HL-60 (cell line): ENCODE measurements around the gene MAP3K4.

Experiments used
- POLR2AphosphoS5 ChIP-seq: IDR thresholded peaks from 2 replicates; pipeline ENCODE4 v1.6.1; 2012; ENCODE audit warnings: low read depth
- SPI1 ChIP-seq: IDR thresholded peaks from 2 replicates; pipeline ENCODE4 v1.6.1; 2012; ENCODE audit warnings: low read depth, mild to moderate bottlenecking, borderline replicate concordance
- TF ChIP-seq, protein P1 (sequence below): IDR thresholded peaks from one replicate; pipeline ENCODE4 v1.5.1; 2011; ENCODE audit warnings: low read length, control low read depth, inconsistent platforms; ENCODE audit not compliant: insufficient read depth
- TF ChIP-seq, protein P2 (sequence below): IDR thresholded peaks from 2 replicates; pipeline ENCODE4 v1.6.1; 2012; ENCODE audit warnings: low read depth; ENCODE audit not compliant: insufficient replicate concordance

GRCh38 chr6:161073930-161074329 is 82.4 kb downstream of the MAP3K4 start:
- TF ChIP-seq, protein P1, sequence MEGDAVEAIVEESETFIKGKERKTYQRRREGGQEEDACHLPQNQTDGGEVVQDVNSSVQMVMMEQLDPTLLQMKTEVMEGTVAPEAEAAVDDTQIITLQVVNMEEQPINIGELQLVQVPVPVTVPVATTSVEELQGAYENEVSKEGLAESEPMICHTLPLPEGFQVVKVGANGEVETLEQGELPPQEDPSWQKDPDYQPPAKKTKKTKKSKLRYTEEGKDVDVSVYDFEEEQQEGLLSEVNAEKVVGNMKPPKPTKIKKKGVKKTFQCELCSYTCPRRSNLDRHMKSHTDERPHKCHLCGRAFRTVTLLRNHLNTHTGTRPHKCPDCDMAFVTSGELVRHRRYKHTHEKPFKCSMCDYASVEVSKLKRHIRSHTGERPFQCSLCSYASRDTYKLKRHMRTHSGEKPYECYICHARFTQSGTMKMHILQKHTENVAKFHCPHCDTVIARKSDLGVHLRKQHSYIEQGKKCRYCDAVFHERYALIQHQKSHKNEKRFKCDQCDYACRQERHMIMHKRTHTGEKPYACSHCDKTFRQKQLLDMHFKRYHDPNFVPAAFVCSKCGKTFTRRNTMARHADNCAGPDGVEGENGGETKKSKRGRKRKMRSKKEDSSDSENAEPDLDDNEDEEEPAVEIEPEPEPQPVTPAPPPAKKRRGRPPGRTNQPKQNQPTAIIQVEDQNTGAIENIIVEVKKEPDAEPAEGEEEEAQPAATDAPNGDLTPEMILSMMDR: no peak
- TF ChIP-seq POLR2AphosphoS5: no peak
- TF ChIP-seq SPI1: no peak
- TF ChIP-seq, protein P2, sequence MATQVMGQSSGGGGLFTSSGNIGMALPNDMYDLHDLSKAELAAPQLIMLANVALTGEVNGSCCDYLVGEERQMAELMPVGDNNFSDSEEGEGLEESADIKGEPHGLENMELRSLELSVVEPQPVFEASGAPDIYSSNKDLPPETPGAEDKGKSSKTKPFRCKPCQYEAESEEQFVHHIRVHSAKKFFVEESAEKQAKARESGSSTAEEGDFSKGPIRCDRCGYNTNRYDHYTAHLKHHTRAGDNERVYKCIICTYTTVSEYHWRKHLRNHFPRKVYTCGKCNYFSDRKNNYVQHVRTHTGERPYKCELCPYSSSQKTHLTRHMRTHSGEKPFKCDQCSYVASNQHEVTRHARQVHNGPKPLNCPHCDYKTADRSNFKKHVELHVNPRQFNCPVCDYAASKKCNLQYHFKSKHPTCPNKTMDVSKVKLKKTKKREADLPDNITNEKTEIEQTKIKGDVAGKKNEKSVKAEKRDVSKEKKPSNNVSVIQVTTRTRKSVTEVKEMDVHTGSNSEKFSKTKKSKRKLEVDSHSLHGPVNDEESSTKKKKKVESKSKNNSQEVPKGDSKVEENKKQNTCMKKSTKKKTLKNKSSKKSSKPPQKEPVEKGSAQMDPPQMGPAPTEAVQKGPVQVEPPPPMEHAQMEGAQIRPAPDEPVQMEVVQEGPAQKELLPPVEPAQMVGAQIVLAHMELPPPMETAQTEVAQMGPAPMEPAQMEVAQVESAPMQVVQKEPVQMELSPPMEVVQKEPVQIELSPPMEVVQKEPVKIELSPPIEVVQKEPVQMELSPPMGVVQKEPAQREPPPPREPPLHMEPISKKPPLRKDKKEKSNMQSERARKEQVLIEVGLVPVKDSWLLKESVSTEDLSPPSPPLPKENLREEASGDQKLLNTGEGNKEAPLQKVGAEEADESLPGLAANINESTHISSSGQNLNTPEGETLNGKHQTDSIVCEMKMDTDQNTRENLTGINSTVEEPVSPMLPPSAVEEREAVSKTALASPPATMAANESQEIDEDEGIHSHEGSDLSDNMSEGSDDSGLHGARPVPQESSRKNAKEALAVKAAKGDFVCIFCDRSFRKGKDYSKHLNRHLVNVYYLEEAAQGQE: no peak
